ENCODE results near the gene ESYT2.
"Not testable (repeated sequence)": the region's sequence is repeated elsewhere in the genome, so short reads cannot be mapped to it uniquely, and the experiment has no call there.

Gene ESYT2

GRCh38 chr7:158703679-158704523, 125.4 kb downstream of the ESYT2 start:
- in situ Hi-C loops (cut with HindIII; ENCODE audit: low sequenced_read_pairs) = not testable (repeated sequence)

GRCh38 chr7:158702944-158703343, 126.4 kb downstream of the ESYT2 start:
- in situ Hi-C loops (cut with HindIII; ENCODE audit: low sequenced_read_pairs) = no loop called here

GRCh38 chr7:158702196-158702595, 127.1 kb downstream of the ESYT2 start:
- in situ Hi-C loops (cut with HindIII; ENCODE audit: low sequenced_read_pairs) = no loop called here

GRCh38 chr7:158700008-158700407, 129.3 kb downstream of the ESYT2 start:
- in situ Hi-C loops (cut with HindIII; ENCODE audit: low sequenced_read_pairs) = no loop called here

- in situ Hi-C loops (cut with HindIII; ENCODE audit: low sequenced_read_pairs) = no loop called here
Measured at GRCh38 chr7:158699341-158699740, 130.0 kb downstream of the ESYT2 start.

- in situ Hi-C loops (cut with HindIII; ENCODE audit: low sequenced_read_pairs) = no loop called here
Measured at GRCh38 chr7:158698657-158699195, 130.6 kb downstream of the ESYT2 start.

- in situ Hi-C loops (cut with HindIII; ENCODE audit: low sequenced_read_pairs) = not testable (repeated sequence)
Measured at GRCh38 chr7:158697597-158697996, 131.7 kb downstream of the ESYT2 start.

- in situ Hi-C loops (cut with HindIII; ENCODE audit: low sequenced_read_pairs) = no loop called here
Measured at GRCh38 chr7:158695726-158696452, 133.4 kb downstream of the ESYT2 start.

GRCh38 chr7:158695056-158695455, 134.3 kb downstream of the ESYT2 start:
- in situ Hi-C loops (cut with HindIII; ENCODE audit: low sequenced_read_pairs) = no loop called here

- in situ Hi-C loops (cut with HindIII; ENCODE audit: low sequenced_read_pairs) = no loop called here
Measured at GRCh38 chr7:158694650-158695049, 134.7 kb downstream of the ESYT2 start.

- in situ Hi-C loops (cut with HindIII; ENCODE audit: low sequenced_read_pairs) = loop anchor here (10.0 kb wide), 1 partner anchor 185 kb away; no protein-coding TSS in a partner anchor
Measured at GRCh38 chr7:158689488-158689887, 139.8 kb downstream of the ESYT2 start.

GRCh38 chr7:158687406-158687805, 141.9 kb downstream of the ESYT2 start:
- in situ Hi-C loops (cut with HindIII; ENCODE audit: low sequenced_read_pairs) = loop anchor here (10.0 kb wide), 1 partner anchor 183 kb away; no protein-coding TSS in a partner anchor

- in situ Hi-C loops (cut with HindIII; ENCODE audit: low sequenced_read_pairs) = loop anchor here (10.0 kb wide), 1 partner anchor 181 kb away; no protein-coding TSS in a partner anchor
Measured at GRCh38 chr7:158685693-158686092, 143.6 kb downstream of the ESYT2 start.

GRCh38 chr7:158684329-158684728, 145.0 kb downstream of the ESYT2 start:
- in situ Hi-C loops (cut with HindIII; ENCODE audit: low sequenced_read_pairs) = loop anchor here (10.0 kb wide), 1 partner anchor 180 kb away; no protein-coding TSS in a partner anchor

- in situ Hi-C loops (cut with HindIII; ENCODE audit: low sequenced_read_pairs) = loop anchor here (10.0 kb wide), 1 partner anchor 179 kb away; no protein-coding TSS in a partner anchor
Measured at GRCh38 chr7:158683541-158683940, 145.8 kb downstream of the ESYT2 start.

GRCh38 chr7:158682456-158682855, 146.9 kb downstream of the ESYT2 start:
- in situ Hi-C loops (cut with HindIII; ENCODE audit: low sequenced_read_pairs) = loop anchor here (10.0 kb wide), 1 partner anchor 178 kb away; no protein-coding TSS in a partner anchor
